Hepatocyte (in vitro differentiated cells): Measurements from ENCODE around the gene DNAJB13. TPM values are rescaled to one million over a fixed set of nuclear protein-coding genes. Genes with fewer than 3 reads are reported as not detected.

Source experiments
- DNase-seq: peaks from one replicate; pipeline ENCODE4 v3.0.0-alpha.2; 2016; ENCODE audit warnings: low spot score
- H2AFZ ChIP-seq: fragments of 200-600 bp; sonication (generic); 2 replicates; pipeline ENCODE4 v1.6.0; 2016; ENCODE audit warnings: antibody characterized with exemption, mild to moderate bottlenecking
- H3K27ac ChIP-seq: fragments of 200-600 bp; sonication (generic); 2 replicates; pipeline ENCODE4 v1.5.1; 2016; ENCODE audit warnings: mild to moderate bottlenecking
- H3K27me3 ChIP-seq: fragments of 200-600 bp; sonication (generic); 2 replicates; pipeline ENCODE4 v1.6.1; 2016
- H3K36me3 ChIP-seq: fragments of 200-600 bp; sonication (generic); replicated peaks from 2 replicates; pipeline ENCODE4 v1.5.1; 2016; ENCODE audit warnings: low read depth; ENCODE audit not compliant: insufficient read depth
- H3K4me1 ChIP-seq: fragments of 200-600 bp; sonication (generic); 2 replicates; pipeline ENCODE4 v1.5.1; 2016; ENCODE audit warnings: mild to moderate bottlenecking, moderate library complexity; ENCODE audit not compliant: insufficient read depth
- H3K4me2 ChIP-seq: fragments of 200-600 bp; sonication (generic); 2 replicates; pipeline ENCODE4 v1.6.0; 2016
- H3K4me3 ChIP-seq: fragments of 200-600 bp; sonication (generic); 2 replicates; pipeline ENCODE4 v1.5.1; 2016; ENCODE audit warnings: mild to moderate bottlenecking
- H3K79me2 ChIP-seq: fragments of 200-600 bp; sonication (generic); 2 replicates; pipeline ENCODE4 v1.6.0; 2017; ENCODE audit warnings: mild to moderate bottlenecking
- H3K9me2 ChIP-seq: fragments of 200-600 bp; sonication (generic); replicated peaks from 2 replicates; pipeline ENCODE4 v1.6.0; 2017; ENCODE audit warnings: mild to moderate bottlenecking; ENCODE audit not compliant: insufficient read depth
- H3K9me3 ChIP-seq: fragments of 200-600 bp; sonication (generic); 2 replicates; pipeline ENCODE4 v1.5.1; 2016; ENCODE audit warnings: low read depth, mild to moderate bottlenecking
- H4K20me1 ChIP-seq: fragments of 200-600 bp; sonication (generic); 2 replicates; pipeline ENCODE4 v1.6.0; 2016; ENCODE audit warnings: mild to moderate bottlenecking; ENCODE audit not compliant: insufficient read depth, poor library complexity, severe bottlenecking
- CTCF ChIP-seq: fragments of 200-600 bp; sonication (generic); IDR thresholded peaks from 2 replicates; pipeline ENCODE4 v1.5.1; 2016; ENCODE audit warnings: antibody characterized with exemption, mild to moderate bottlenecking; ENCODE audit not compliant: poor library complexity
- EZH2 ChIP-seq: fragments of 200-600 bp; sonication (generic); IDR thresholded peaks from 2 replicates; pipeline ENCODE4 v1.6.1; 2016; ENCODE audit warnings: antibody characterized with exemption, mild to moderate bottlenecking, borderline replicate concordance
- EZH2phosphoT487 ChIP-seq: fragments of 200-600 bp; sonication (generic); IDR thresholded peaks from one replicate; pipeline ENCODE4 v1.6.1; 2018; ENCODE audit warnings: antibody characterized with exemption, mild to moderate bottlenecking, low read depth, moderate library complexity; ENCODE audit not compliant: unreplicated experiment, severe bottlenecking
- WGBS: methylation state at CpG from one replicate; pipeline ENCODE4 v1.1.6; 2016; ENCODE audit warnings: low lambda C conversion rate; ENCODE audit errors: missing lambda C conversion rate; 5-methylcytosine and 5-hydroxymethylcytosine counted together
- polyA plus RNA-seq: library from polyadenylated mRNA; unstranded; fragments of >200 nt; fragmentation: Nextera tagmentation; extraction: Ambion mirVana; gene quantifications from 2 replicates; pipeline ENCODE4 v1.2.1, GENCODE V29; 2016
- total RNA-seq: library from RNA; depleted of rRNA; stranded (reverse); fragments of >200 nt; gene quantifications from 2 replicates; pipeline ENCODE4 v1.2.3, GENCODE V29; 2014

DNAJB13 gene
- total and polyA plus RNA-seq, 2 experiments from 2014 or later: 0.70 TPM; not detected in 1

DNA sequence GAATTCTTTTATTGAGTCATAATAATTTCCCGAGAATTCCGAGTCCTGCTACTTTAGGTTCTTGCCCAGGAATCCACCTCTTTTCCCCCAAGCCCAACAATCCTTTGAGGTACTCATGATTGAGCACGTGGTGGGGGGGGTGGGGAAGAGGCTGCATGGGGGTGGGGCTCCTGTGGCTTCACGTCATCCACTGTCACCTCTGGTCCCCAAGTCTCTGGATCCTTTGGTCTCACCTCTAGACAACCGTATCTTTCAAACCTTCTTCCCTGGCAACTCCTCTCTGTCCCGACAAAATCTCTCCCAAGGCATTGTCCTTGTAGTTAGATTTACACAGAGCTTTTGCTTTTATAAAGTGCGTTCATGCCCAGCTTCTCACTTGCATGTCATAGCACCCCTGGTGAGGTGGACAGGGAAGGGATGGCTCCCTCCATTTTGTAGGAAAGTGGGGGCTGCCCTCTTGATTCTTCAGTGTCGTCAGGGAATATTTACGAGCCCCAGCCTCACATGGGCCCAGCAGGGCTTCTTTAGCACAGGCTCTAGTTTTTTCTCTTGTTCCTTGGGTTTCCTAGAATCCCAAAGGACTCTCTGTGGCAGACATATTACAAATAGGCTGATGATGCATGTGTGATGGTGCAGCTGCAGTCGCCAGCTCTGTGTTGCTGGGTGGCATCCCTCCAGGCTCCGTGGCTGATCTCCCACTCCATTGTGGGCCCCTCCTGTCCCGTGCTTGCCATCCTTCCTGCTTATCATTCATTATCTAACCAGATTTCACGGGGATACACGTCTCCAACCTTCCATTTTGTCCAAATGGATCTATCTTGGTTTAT, 49.7 kb downstream of the DNAJB13 start:
- no peaks in the 10 kb centered on the region for H3K9me2 ChIP-seq
- no peaks in the 10 kb centered on the region for H3K36me3 ChIP-seq
- WGBS: 94% methylated on average over 14 of the region's 14 CpGs
- H3K27me3 ChIP-seq: no peaks in the 10 kb centered on the region
- no peaks in the 10 kb centered on the region for H3K9me3 ChIP-seq
- no peak overlapping the region for H3K27ac ChIP-seq
- H2AFZ ChIP-seq: no peak overlapping the region
- H4K20me1 ChIP-seq: no peaks in the 10 kb centered on the region
- no peak overlapping the region for H3K4me2 ChIP-seq
- DNase-seq: no peak
- H3K4me1 ChIP-seq: no peaks in the 10 kb centered on the region
- TF ChIP-seq EZH2phosphoT487 (no peak), EZH2 (no peak), CTCF (no peak)
- H3K4me3 ChIP-seq: no peak overlapping the region
- H3K79me2 ChIP-seq: no peaks in the 10 kb centered on the region

DNA sequence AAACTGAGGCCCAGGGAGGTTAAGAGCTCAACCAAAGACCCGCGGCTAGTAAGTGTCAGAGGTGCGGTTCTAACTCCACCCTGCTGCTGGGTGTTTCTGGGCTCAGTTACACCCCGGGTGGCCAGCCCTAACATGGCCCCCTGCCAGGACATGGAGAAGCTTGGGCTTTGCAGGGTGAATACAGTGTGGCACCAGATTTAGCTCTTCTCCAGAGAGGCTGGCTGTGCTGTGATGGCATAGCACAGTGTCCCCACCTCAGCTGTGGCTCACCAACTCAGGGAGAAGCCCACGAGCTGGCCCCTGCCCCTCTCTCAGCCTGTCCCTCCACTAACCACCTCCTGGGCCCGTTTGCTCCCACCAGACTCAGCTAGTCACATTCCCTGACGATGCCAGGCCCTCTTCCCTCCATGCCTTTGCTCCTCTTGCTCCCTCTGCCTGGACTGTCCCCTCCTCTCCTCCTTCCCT, 51.0 kb downstream of the DNAJB13 start:
- TF ChIP-seq EZH2: no peak
- Histone ChIP-seq H3K4me2 (no peak overlapping the region), H3K27ac (no peak overlapping the region), H3K9me2 (no peaks in the 10 kb centered on the region), H4K20me1 (no peaks in the 10 kb centered on the region), H2AFZ (no peak overlapping the region), H3K4me1 (no peaks in the 10 kb centered on the region), H3K79me2 (no peaks in the 10 kb centered on the region), H3K36me3 (no peaks in the 10 kb centered on the region), H3K9me3 (no peaks in the 10 kb centered on the region), H3K27me3 (no peaks in the 10 kb centered on the region), H3K4me3 (no peak overlapping the region)
- WGBS: 80% methylated on average over 7 of the region's 7 CpGs
- no peak for DNase-seq

GRCh38 chr11:74002832-74003231, 52.0 kb downstream of the DNAJB13 start:
- TF ChIP-seq EZH2 (no peak), EZH2phosphoT487 (no peak), CTCF (no peak)
- Histone ChIP-seq H3K9me3 (no peaks in the 10 kb centered on the region), H2AFZ (no peak overlapping the region), H3K27me3 (no peaks in the 10 kb centered on the region), H3K36me3 (no peaks in the 10 kb centered on the region), H3K9me2 (no peaks in the 10 kb centered on the region), H3K27ac (no peak overlapping the region), H4K20me1 (no peaks in the 10 kb centered on the region), H3K4me2 (no peak overlapping the region), H3K4me3 (no peak overlapping the region), H3K79me2 (no peaks in the 10 kb centered on the region), H3K4me1 (no peaks in the 10 kb centered on the region)
- 98% methylated on average over 4 of the region's 4 CpGs for WGBS
- DNase-seq: no peak

DNA sequence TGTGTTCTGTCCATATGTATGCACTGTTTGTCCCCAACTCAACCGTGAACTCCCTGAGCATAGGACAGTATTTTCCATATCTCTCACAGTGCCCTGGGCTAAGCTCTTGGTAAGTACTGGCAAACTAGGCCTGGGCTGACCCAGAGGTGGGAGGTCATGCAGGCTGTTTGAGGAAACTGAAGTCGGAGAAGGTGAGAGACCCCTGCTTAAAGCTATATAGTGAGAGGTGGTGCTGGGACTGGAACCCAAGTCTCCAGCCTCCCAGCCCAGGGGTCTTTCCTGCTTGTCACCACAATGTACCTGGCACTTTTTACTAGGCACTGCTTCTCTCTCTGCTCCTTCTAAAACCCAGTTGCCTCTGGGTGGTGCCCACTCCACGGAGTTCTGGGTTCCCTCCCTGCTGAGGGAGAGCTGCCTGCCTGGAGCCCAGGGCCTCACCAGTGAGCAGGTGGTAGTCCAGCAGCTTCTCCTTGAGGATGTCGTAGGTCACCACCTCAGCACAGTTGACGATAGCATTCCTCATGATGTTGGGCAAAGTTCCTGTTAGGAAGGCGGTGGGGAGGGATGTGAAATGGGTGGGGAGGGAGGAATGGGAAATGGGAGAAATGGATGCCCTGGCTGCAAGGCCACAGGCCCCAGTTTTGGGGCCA, 53.3 kb downstream of the DNAJB13 start:
- H3K27me3 ChIP-seq: no peaks in the 10 kb centered on the region
- no peak for DNase-seq
- no peaks in the 10 kb centered on the region for H3K9me3 ChIP-seq
- no peaks in the 10 kb centered on the region for H3K36me3 ChIP-seq
- no peak overlapping the region for H2AFZ ChIP-seq
- H3K4me1 ChIP-seq: no peaks in the 10 kb centered on the region
- WGBS: 93% methylated on average over 6 of the region's 6 CpGs
- no peak for TF ChIP-seq EZH2phosphoT487
- TF ChIP-seq CTCF: no peak
- no peak for TF ChIP-seq EZH2
- no peak overlapping the region for H3K4me3 ChIP-seq
- no peaks in the 10 kb centered on the region for H3K9me2 ChIP-seq
- H3K27ac ChIP-seq: no peak overlapping the region
- H4K20me1 ChIP-seq: no peaks in the 10 kb centered on the region
- H3K4me2 ChIP-seq: no peak overlapping the region
- no peaks in the 10 kb centered on the region for H3K79me2 ChIP-seq
